HepG2 (cell line): ENCODE results near the gene CA10. TPM values are rescaled to one million over a fixed set of nuclear protein-coding genes. Genes with fewer than 3 reads are reported as not detected.

Source experiments
- ATAC-seq: fragments of 200-7000 bp; cut with Tn5 transposase; 3 replicates; pipeline ENCODE4 v1.9.1; 2020; ENCODE audit warnings: mild to moderate bottlenecking, moderate library complexity
- BruUV-seq: library from RNA; stranded (reverse); fragments of 400-500 nt; replicated peaks from 2 replicates; lab custom pipeline; 2021; lab: Mats Ljungman, UMichigan
- CTCF ChIA-PET: fragments of 300-600 bp; formaldehyde crosslinking; extraction: SDS; loops from one replicate; lab custom pipeline; 2021; ENCODE audit warnings: low total read pairs, inconsistent platforms, low intra/inter-chr PET ratio; lab: Yijun Ruan, JAX
- POLR2A ChIA-PET: fragments of 350-600 bp; sonication (Branson Sonifier 250); formaldehyde crosslinking; loops from one replicate; lab custom pipeline; 2020; ENCODE audit warnings: antibody characterized with exemption, inconsistent platforms; lab: Yijun Ruan, JAX
- DNase-seq: peaks from one replicate; pipeline ENCODE4 v3.0.0-alpha.2; 2015; ENCODE audit warnings: low spot score
- FAIRE-seq: peaks from 3 replicates; lab custom pipeline; 2011; peaks lifted over from hg19 to GRCh38; lab: Jason Lieb, UNC
- H2AFZ ChIP-seq: one replicate; pipeline ENCODE4 v1.6.1; 2011; ENCODE audit warnings: low read length, inconsistent platforms
- H3K27ac ChIP-seq: fragments of 300-600 bp; 3 replicates; pipeline ENCODE4 v1.8.0; 2011; ENCODE audit warnings: mixed run types, mild to moderate bottlenecking, mixed read lengths, low read length, inconsistent platforms; ENCODE audit not compliant: insufficient read depth; ENCODE audit errors: extremely low read length
- H3K27me3 ChIP-seq, 2 experiments: fragments of 200-600 bp in 1 of 2; 2 replicates in 1 of 2; 3 replicates in 1 of 2; pipeline versions ENCODE4 v1.6.0 to v1.8.0; 2011; ENCODE audit warnings: low read length in 2 of 2, mild to moderate bottlenecking in 2 of 2, moderate library complexity in 2 of 2, inconsistent platforms in 1 of 2; ENCODE audit not compliant: insufficient read depth in 2 of 2, control insufficient read depth in 1 of 2
- H3K36me3 ChIP-seq, 2 experiments: fragments of 200-600 bp in 1 of 2; replicated peaks in 1 of 2; 2 replicates in 1 of 2; 3 replicates in 1 of 2; pipeline versions ENCODE4 v1.5.1 to v1.8.0; 2011; ENCODE audit warnings: low read length in 2 of 2, inconsistent platforms in 1 of 2; ENCODE audit not compliant: insufficient read depth in 2 of 2, control insufficient read depth in 1 of 2
- H3K4me1 ChIP-seq: 2 replicates; pipeline ENCODE4 v1.5.1; 2012; ENCODE audit warnings: low read length, inconsistent platforms; ENCODE audit not compliant: insufficient read depth
- H3K4me2 ChIP-seq: 2 replicates; pipeline ENCODE4 v1.6.0; 2011; ENCODE audit warnings: low read depth, low read length, inconsistent platforms
- H3K4me3 ChIP-seq, 3 experiments: fragments of 200-600 bp in 1 of 3; sonication (generic), shearing (Covaris generic) in 1 of 3; replicated peaks in 1 of 3; 2 replicates each; pipeline ENCODE4 v1.5.1; 2011 to 2016; ENCODE audit warnings: low read length in 3 of 3, inconsistent platforms in 2 of 3, low read depth in 2 of 3, mild to moderate bottlenecking in 2 of 3, control low read depth in 1 of 3, mixed read lengths in 1 of 3; ENCODE audit not compliant: insufficient read depth in 1 of 3
- H3K79me2 ChIP-seq: one replicate; pipeline ENCODE4 v1.6.1; 2011; ENCODE audit warnings: low read length, inconsistent platforms; ENCODE audit not compliant: insufficient read depth
- H3K9ac ChIP-seq: 2 replicates; pipeline ENCODE4 v1.6.0; 2011; ENCODE audit warnings: mild to moderate bottlenecking, low read depth, low read length, inconsistent platforms; ENCODE audit not compliant: insufficient read depth
- H3K9me3 ChIP-seq: 2 replicates; pipeline ENCODE4 v1.5.1; 2012; ENCODE audit warnings: mild to moderate bottlenecking, low read length
- H4K20me1 ChIP-seq: 2 replicates; pipeline ENCODE4 v1.6.0; 2011; ENCODE audit warnings: inconsistent platforms, mild to moderate bottlenecking, low read length, moderate library complexity; ENCODE audit not compliant: insufficient read depth
- CEBPG ChIP-seq: IDR thresholded peaks from 2 replicates; pipeline ENCODE4 v1.6.1; 2016
- DNMT3B ChIP-seq: conservative IDR thresholded peaks from 2 replicates; pipeline ENCODE4 v1.6.1; 2016; ENCODE audit warnings: missing biosample characterization, control low read depth
- GATAD1 ChIP-seq: IDR thresholded peaks from 2 replicates; pipeline ENCODE4 v1.6.1; 2016; ENCODE audit warnings: missing genetic modification reagents, missing compliant biosample characterization
- GRHL1 ChIP-seq: sonication (generic); formaldehyde crosslinking; conservative IDR thresholded peaks from 2 replicates; pipeline ENCODE4 v1.8.0; 2022; ENCODE audit warnings: missing genetic modification reagents
- HOXA9 ChIP-seq: sonication (generic); formaldehyde crosslinking; IDR thresholded peaks from 2 replicates; pipeline ENCODE4 v1.8.1; 2022; ENCODE audit warnings: missing genetic modification reagents, mild to moderate bottlenecking, moderate library complexity, borderline replicate concordance
- JUND ChIP-seq: sonication (generic); formaldehyde crosslinking; IDR thresholded peaks from 2 replicates; pipeline ENCODE4 v1.8.0; 2022; ENCODE audit warnings: mild to moderate bottlenecking, missing genetic modification reagents
- MED13 ChIP-seq: sonication (generic); formaldehyde crosslinking; IDR thresholded peaks from 2 replicates; pipeline ENCODE4 v1.5.0; 2020; ENCODE audit warnings: missing genetic modification reagents
- NRL ChIP-seq: sonication (generic); formaldehyde crosslinking; IDR thresholded peaks from 2 replicates; pipeline ENCODE4 v1.5.0; 2020; ENCODE audit warnings: missing genetic modification reagents, mild to moderate bottlenecking, moderate library complexity, borderline replicate concordance
- U2AF1 ChIP-seq: fragments of 200-400 bp; formaldehyde crosslinking; optimal IDR thresholded peaks from 2 replicates; pipeline ENCODE3; 2017; ENCODE audit warnings: mild to moderate bottlenecking, low read depth, low read length
- ZBTB4 ChIP-seq: sonication (generic); formaldehyde crosslinking; IDR thresholded peaks from 2 replicates; pipeline ENCODE4 v1.4.0; 2020; ENCODE audit warnings: missing genetic modification reagents, mild to moderate bottlenecking, borderline replicate concordance
- ZNF138 ChIP-seq: sonication (generic); formaldehyde crosslinking; IDR thresholded peaks from 2 replicates; pipeline ENCODE4 v1.5.0; 2020; ENCODE audit warnings: mild to moderate bottlenecking, low read depth, missing genetic modification reagents
- ZNF292 ChIP-seq: sonication (generic); formaldehyde crosslinking; IDR thresholded peaks from 2 replicates; pipeline ENCODE4 v1.8.1; 2022; ENCODE audit warnings: mild to moderate bottlenecking, low read depth, missing genetic modification reagents, borderline replicate concordance
- ZNF605 ChIP-seq: sonication (generic); formaldehyde crosslinking; IDR thresholded peaks from 2 replicates; pipeline ENCODE4 v1.8.0; 2022; ENCODE audit warnings: mild to moderate bottlenecking, missing genetic modification reagents
- ZNF678 ChIP-seq: sonication (generic); formaldehyde crosslinking; IDR thresholded peaks from 2 replicates; pipeline ENCODE4 v1.4.0; 2020; ENCODE audit warnings: mild to moderate bottlenecking, missing genetic modification reagents
- ZNF713 ChIP-seq: sonication (generic); formaldehyde crosslinking; IDR thresholded peaks from 2 replicates; pipeline ENCODE4 v1.4.0; 2020; ENCODE audit warnings: mild to moderate bottlenecking, missing genetic modification reagents
- WGBS: methylation state at CpG from one replicate; pipeline ENCODE4 v1.1.6; 2017; ENCODE audit warnings: low lambda C conversion rate; 5-methylcytosine and 5-hydroxymethylcytosine counted together
- in situ Hi-C: cut with HindIII; loops from 2 replicates; pipeline ENCODE4 v1.10.0; 2017; ENCODE audit warnings: low pct_unique_long_range_greater_than_20kb; ENCODE audit not compliant: extremely low pct_ligation_motif_present
- intact Hi-C: fragments of 100-400 bp; cut with micrococcal nuclease; formaldehyde crosslinking; loops from one replicate; pipeline ENCODE4 v1.10.0; 2022; ENCODE audit not compliant: unreplicated experiment
- polyA plus RNA-seq, 8 experiments: library from polyadenylated mRNA; depleted of rRNA in 3 of 8; stranded (reverse) in 7 of 8; unstranded in 1 of 8; fragments of >200 nt; fragmentation: Illumina TruSeq in 4 of 8; extraction: Trizol in 4 of 8; gene quantifications; 2 replicates each; pipeline versions ENCODE4 v1.2.1 to v1.2.3, GENCODE V29; 2011 to 2016; ENCODE audit warnings: low read depth in 4 of 8, missing spikeins in 1 of 8, mixed read lengths in 1 of 8; ENCODE audit not compliant: insufficient read depth in 1 of 8
- total RNA-seq, 5 experiments: library from RNA; depleted of rRNA; stranded (reverse); fragments of >200 nt; fragmentation: Illumina TruSeq; extraction: Trizol; gene quantifications; 2 replicates each; pipeline ENCODE4 v1.2.3, GENCODE V29; 2016; ENCODE audit warnings: low read depth in 1 of 5

CA10 gene
- total and polyA plus RNA-seq, 2 of the 13 experiments (the other 11 are each of a cell fraction or from before 2014, with no cell fraction given), result not detected

- Histone ChIP-seq H3K79me2 (no peaks in the 10 kb centered on the region), H3K36me3 (no peaks in the 10 kb centered on the region), H4K20me1 (no peaks in the 10 kb centered on the region), H3K4me2 (no peak overlapping the region), H2AFZ (no peak overlapping the region), H3K27ac (no peak overlapping the region), H3K27me3 (no peaks in the 10 kb centered on the region), H3K4me3 (no peak overlapping the region), H3K9ac (no peak overlapping the region), H3K4me1 (no peaks in the 10 kb centered on the region), H3K9me3 (no peaks in the 10 kb centered on the region)
- ChIA-PET CTCF (no interaction called here), POLR2A (no interaction called here)
- in situ Hi-C loops, result loop anchor here (25.0 kb wide), 2 partner anchors 239 to 486 kb away; no protein-coding TSS in a partner anchor
- no peak for DNase-seq
- FAIRE-seq, result no peak
- 0% methylated on average over 3 of the region's 3 CpGs for WGBS
- intact Hi-C loops, result no loop called here
- BruUV-seq, result no TSS peak
- TF ChIP-seq ZNF138 (no peak), ZNF292 (CRISPR knock-in tag) (no peak), ZNF713 (CRISPR knock-in tag) (no peak), DNMT3B (CRISPR knock-in tag) (no peak), ZNF605 (no peak), NRL (CRISPR knock-in tag) (no peak), GATAD1 (CRISPR knock-in tag) (no peak), ZBTB4 (no peak), HOXA9 (no peak), CEBPG (CRISPR knock-in tag) (no peak), MED13 (CRISPR knock-in tag) (no peak), U2AF1 (no peak), JUND (CRISPR knock-in tag) (no peak), ZNF678 (CRISPR knock-in tag) (no peak), GRHL1 (no peak)
- no peak for ATAC-seq
These were observed 285.2 kb downstream of the CA10 start for GRCh38 chr17:51873302-51873701.
